Left lung (tissue), 10 donors: ENCODE data around the gene MT4. TPM values are rescaled to one million over a fixed set of nuclear protein-coding genes. Genes with fewer than 3 reads are reported as not detected.

Experiments used
- ATAC-seq: fragments of 200-7000 bp; cut with Tn5 transposase; one replicate; pipeline ENCODE4 v1.9.1; 2020; ENCODE audit warnings: moderate library complexity
- DNase-seq, 4 donors: peaks; one replicate each; pipeline ENCODE4 v3.0.0-alpha.2; 2013 to 2020
- H3K27ac ChIP-seq, 2 donors: fragments of 200-600 bp; sonication (generic) in 1 of 2; one replicate each; pipeline versions ENCODE4 v1.5.0 to v1.8.0; 2020 to 2021
- H3K27me3 ChIP-seq, 2 donors: fragments of 200-600 bp; sonication (generic) in 1 of 2; one replicate each; pipeline versions ENCODE4 v1.5.0 to v1.8.0; 2020 to 2021
- H3K36me3 ChIP-seq, 2 donors: fragments of 200-600 bp; sonication (generic) in 1 of 2; one replicate each; pipeline versions ENCODE4 v1.5.0 to v1.8.0; 2020 to 2021
- H3K4me1 ChIP-seq, 2 donors: fragments of 200-600 bp; one replicate each; pipeline ENCODE4 v1.8.0; 2021
- H3K4me3 ChIP-seq, 2 donors: fragments of 200-600 bp; sonication (generic) in 1 of 2; one replicate each; pipeline versions ENCODE4 v1.5.0 to v1.8.0; 2020 to 2021; ENCODE audit warnings: mild to moderate bottlenecking in 1 of 2
- H3K9me3 ChIP-seq, 2 donors: fragments of 200-600 bp; sonication (generic) in 1 of 2; one replicate each; pipeline versions ENCODE4 v1.5.0 to v1.8.0; 2020 to 2021
- intact Hi-C, 2 donors: fragments of 100-400 bp; cut with DNase I; formaldehyde crosslinking; loops; one replicate each; pipeline versions ENCODE4 v1.11.2 to v1.14.2; 2022
- polyA plus RNA-seq, 6 donors: library from polyadenylated mRNA; unstranded; fragments of 120-200 nt; gene quantifications; one replicate each; pipeline ENCODE4 v1.2.1, GENCODE V29; 2013; ENCODE audit not compliant: insufficient read length in 6 of 6
- total RNA-seq, 2 donors: library from RNA; stranded (reverse); fragmentation: NEBNext Ultra II Directional; extraction: Animal tissue kit (Norgen Biotek cat#: 25700); gene quantifications; one replicate each; pipeline ENCODE4 v1.2.1, GENCODE V29; 2021
- TF ChIP-seq, protein P1 (sequence below), 2 donors: fragments of 200-600 bp; sonication (generic) in 1 of 2; IDR thresholded peaks; one replicate each; pipeline versions ENCODE4 v1.5.0 to v1.8.0; 2021; ENCODE audit warnings: antibody characterized with exemption in 2 of 2
- donor health status: DM: no; HTN: yes; CAD: no.
- donor health status: DM: no; HTN: no; CAD: no.

Gene MT4
- total and polyA plus RNA-seq, 8 donors: not detected

DNA sequence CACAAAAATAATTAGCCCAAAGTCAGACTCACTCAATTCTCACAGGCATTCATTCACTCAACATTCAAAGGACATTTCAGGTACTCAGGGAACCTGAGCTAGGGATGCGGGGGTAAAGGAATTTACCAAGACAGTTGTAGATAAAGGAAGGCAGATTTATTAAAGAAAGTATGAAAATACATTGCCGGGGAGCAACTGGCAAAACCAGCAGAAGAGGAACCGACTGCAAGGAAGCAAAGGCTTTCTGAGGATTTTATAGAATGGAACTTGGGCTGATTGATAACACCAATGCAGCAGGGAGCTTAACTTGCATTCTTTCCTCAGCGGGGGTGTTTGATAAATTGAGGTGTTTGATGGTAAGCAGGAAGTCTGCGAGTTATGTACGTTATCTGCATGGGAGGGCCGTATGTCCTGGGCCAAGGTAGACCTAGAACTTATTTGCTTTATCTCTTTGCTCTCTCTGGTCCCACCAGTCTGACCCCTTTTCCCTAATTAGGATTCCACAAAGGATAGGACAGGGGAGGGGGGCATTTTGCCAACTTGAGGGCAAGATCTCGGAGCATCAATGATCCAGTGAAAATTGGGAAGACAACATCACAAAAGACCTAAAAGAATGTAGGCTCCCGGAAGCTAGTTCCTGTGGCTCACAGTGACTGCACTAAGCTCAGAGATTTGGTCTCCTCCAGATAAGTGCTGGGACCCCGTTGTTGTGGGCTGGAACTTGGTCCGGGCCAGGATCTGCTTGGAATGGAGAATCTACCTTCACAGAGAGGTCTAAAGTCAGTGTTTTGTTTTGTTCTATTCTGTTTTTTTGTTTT is 18.7 kb downstream of the MT4 start:
- no peaks in the 10 kb centered on the region for H3K36me3 ChIP-seq
- H3K27ac ChIP-seq: no peak overlapping the region
- ATAC-seq (no peak), DNase-seq (no peak)
- no peak overlapping the region for H3K4me3 ChIP-seq
- TF ChIP-seq, protein P1, sequence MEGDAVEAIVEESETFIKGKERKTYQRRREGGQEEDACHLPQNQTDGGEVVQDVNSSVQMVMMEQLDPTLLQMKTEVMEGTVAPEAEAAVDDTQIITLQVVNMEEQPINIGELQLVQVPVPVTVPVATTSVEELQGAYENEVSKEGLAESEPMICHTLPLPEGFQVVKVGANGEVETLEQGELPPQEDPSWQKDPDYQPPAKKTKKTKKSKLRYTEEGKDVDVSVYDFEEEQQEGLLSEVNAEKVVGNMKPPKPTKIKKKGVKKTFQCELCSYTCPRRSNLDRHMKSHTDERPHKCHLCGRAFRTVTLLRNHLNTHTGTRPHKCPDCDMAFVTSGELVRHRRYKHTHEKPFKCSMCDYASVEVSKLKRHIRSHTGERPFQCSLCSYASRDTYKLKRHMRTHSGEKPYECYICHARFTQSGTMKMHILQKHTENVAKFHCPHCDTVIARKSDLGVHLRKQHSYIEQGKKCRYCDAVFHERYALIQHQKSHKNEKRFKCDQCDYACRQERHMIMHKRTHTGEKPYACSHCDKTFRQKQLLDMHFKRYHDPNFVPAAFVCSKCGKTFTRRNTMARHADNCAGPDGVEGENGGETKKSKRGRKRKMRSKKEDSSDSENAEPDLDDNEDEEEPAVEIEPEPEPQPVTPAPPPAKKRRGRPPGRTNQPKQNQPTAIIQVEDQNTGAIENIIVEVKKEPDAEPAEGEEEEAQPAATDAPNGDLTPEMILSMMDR (IDR thresholded peaks at IDR 0.05): no peak
- no peaks in the 10 kb centered on the region for H3K9me3 ChIP-seq
- intact Hi-C loops: no loop called here
- H3K27me3 ChIP-seq: peaks cover 3 to 19% of the 10 kb centered on the region in 2 donors
- no peaks in the 10 kb centered on the region for H3K4me1 ChIP-seq

DNA sequence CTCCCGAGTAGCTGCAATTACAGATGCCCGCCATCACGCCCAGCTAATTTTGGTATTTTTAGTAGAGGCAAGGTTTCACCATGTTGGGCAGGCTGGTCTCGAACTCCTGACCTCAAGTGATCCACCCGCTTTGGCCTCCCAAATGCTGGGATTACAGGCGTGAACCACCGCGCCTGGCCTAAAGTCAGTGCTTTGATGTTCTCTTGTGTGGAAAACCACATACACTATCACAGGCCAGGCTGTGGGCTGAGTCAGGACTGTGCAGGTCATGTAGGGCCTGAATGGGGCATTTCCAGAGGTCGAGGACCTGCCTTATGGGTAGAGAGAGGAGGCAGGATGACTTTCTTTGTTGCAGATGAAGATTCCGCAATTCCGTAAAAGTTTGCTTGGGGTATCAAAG is 19.4 kb downstream of the MT4 start:
- H3K27me3 ChIP-seq: peaks cover 11 to 26% of the 10 kb centered on the region in 2 donors
- DNase-seq: no peak
- H3K27ac ChIP-seq: no peak overlapping the region
- H3K4me1 ChIP-seq: peaks cover 0 to 4% of the 10 kb centered on the region in 2 donors
- TF ChIP-seq, protein P1 (IDR thresholded peaks at IDR 0.05): no peak
- H3K36me3 ChIP-seq: no peaks in the 10 kb centered on the region
- intact Hi-C loops: no loop called here
- H3K9me3 ChIP-seq: no peaks in the 10 kb centered on the region
- no peak overlapping the region for H3K4me3 ChIP-seq
- no peak for ATAC-seq

DNA sequence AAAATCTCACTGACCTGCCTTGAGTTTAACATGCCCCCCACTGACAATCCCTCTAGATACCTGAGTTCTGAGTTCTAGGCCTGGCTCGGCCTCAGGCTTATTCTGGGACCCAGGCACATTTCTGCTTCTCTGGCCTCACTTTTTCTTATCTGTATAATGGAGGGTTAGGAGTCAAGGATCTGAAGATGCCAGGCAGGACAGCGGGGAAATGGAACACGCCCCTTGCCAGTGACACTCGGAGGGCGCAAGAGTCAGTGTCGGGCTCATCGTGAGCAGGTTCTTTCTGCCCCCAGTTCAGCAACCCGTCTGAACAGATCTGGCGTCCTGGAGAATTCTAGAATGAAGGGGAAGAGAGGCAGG is 23.9 kb downstream of the MT4 start:
- peaks cover 0 to 16% of the 10 kb centered on the region in 2 donors for H3K4me1 ChIP-seq
- DNase-seq (no peak), ATAC-seq (no peak)
- no peak overlapping the region for H3K27ac ChIP-seq
- H3K4me3 ChIP-seq: peak overlapping the region in 1 of 2 donors; percentile 23
- TF ChIP-seq, protein P1 (IDR thresholded peaks at IDR 0.05): no peak
- H3K27me3 ChIP-seq: peaks cover 21 to 49% of the 10 kb centered on the region in 2 donors
- H3K36me3 ChIP-seq: no peaks in the 10 kb centered on the region
- H3K9me3 ChIP-seq: no peaks in the 10 kb centered on the region
- intact Hi-C loops: no loop called here

DNA sequence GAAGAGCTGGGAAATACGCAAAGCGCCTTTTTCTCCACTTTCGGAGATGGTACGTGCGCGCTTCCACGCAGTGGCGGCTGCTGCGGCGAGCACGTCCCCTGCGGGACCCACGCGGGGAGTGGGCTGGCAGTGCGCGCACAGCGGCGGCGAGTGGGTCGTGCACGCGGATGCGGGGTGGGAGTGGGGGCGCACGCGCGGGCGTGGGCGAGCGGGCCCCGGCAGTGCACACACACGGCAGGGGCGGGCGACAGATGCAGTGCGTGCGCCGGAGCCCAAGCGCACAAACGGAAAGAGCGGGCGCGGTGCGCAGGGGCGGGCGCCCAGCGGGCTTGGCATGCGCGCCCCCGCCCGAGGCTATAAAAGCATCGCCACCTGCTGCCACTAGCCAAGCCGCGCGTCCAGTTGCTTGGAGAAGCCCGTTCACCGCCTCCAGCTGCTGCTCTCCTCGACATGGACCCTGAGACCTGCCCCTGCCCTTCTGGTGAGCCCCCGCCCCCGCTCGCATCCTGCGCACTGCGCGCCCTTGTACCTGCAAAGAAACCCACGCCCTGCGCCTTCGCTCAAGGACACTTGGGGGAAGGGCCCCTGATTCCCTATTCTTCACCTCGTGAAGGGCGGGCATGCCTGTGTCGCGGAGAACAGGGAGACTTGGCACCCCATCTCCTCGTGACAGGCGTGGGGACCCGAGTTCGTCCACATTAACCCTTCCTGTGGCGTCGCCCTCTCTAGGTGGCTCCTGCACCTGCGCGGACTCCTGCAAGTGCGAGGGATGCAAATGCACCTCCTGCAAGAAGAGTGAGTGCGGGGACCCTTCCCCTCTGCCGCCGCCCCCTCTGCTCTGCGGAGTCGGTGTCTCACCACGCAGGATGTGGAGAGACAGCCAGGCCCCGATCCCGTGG is 24.5 kb downstream of the MT4 start, which contains the start of gene MT3:
MT3 (plus strand) TSS at position 388 of the 899 bp plus-strand sequence; CDS start at position 451, 63 bp downstream.
- Histone ChIP-seq H3K9me3 (no peaks in the 10 kb centered on the region), H3K36me3 (no peaks in the 10 kb centered on the region), H3K4me3 (peak within 1 kb of the TSS in 1 of 2 donors; percentile 23), H3K27me3 (peaks cover 21 to 49% of the 10 kb centered on the region in 2 donors), H3K27ac (no peak within 1 kb of the TSS), H3K4me1 (peaks cover 0 to 16% of the 10 kb centered on the region in 2 donors)
- DNase-seq (no peak), ATAC-seq (peak; percentile 53)
- intact Hi-C loops: no loop called here
- TF ChIP-seq, protein P1 (IDR thresholded peaks at IDR 0.05): no peak
